Ishikawa (cell line): ENCODE measurements around the gene PDSS2.

Experiments
- CEBPB ChIP-seq: IDR thresholded peaks from 2 replicates; pipeline ENCODE4 v1.6.1; 2012
- CREB1 ChIP-seq: IDR thresholded peaks from 2 replicates; pipeline ENCODE4 v1.6.1; 2012; ENCODE audit warnings: low read depth
- EGR1 ChIP-seq: IDR thresholded peaks from 2 replicates; pipeline ENCODE4 v1.6.1; 2012
- EP300 ChIP-seq: IDR thresholded peaks from 2 replicates; pipeline ENCODE4 v1.6.1; 2012; ENCODE audit warnings: borderline replicate concordance
- FOXM1 ChIP-seq: IDR thresholded peaks from 2 replicates; pipeline ENCODE4 v1.6.1; 2012; ENCODE audit warnings: low read depth, borderline replicate concordance
- NFIC ChIP-seq: IDR thresholded peaks from 2 replicates; pipeline ENCODE4 v1.6.1; 2012
- RAD21 ChIP-seq: IDR thresholded peaks from 2 replicates; pipeline ENCODE4 v1.6.1; 2012; ENCODE audit warnings: low read depth
- REST ChIP-seq: IDR thresholded peaks from 2 replicates; pipeline ENCODE4 v1.6.1; 2012; ENCODE audit warnings: low read depth, mild to moderate bottlenecking
- TAF1 ChIP-seq: IDR thresholded peaks from 2 replicates; pipeline ENCODE4 v1.6.1; 2012; ENCODE audit warnings: low read depth, mild to moderate bottlenecking
- TCF12 ChIP-seq: IDR thresholded peaks from 2 replicates; pipeline ENCODE4 v1.6.1; 2012; ENCODE audit warnings: low read depth
- TEAD4 ChIP-seq: IDR thresholded peaks from 2 replicates; pipeline ENCODE4 v1.6.1; 2012
- YY1 ChIP-seq: IDR thresholded peaks from 2 replicates; pipeline ENCODE4 v1.6.1; 2012; ENCODE audit warnings: low read depth
- ZBTB7A ChIP-seq: IDR thresholded peaks from 2 replicates; pipeline ENCODE4 v1.6.1; 2012; ENCODE audit warnings: low read depth
- TF ChIP-seq, protein P1 (sequence below): IDR thresholded peaks from 2 replicates; pipeline ENCODE4 v1.6.1; 2012
- TF ChIP-seq, protein P2 (sequence below): IDR thresholded peaks from 2 replicates; pipeline ENCODE4 v1.6.1; 2012

PDSS2 gene

DNA sequence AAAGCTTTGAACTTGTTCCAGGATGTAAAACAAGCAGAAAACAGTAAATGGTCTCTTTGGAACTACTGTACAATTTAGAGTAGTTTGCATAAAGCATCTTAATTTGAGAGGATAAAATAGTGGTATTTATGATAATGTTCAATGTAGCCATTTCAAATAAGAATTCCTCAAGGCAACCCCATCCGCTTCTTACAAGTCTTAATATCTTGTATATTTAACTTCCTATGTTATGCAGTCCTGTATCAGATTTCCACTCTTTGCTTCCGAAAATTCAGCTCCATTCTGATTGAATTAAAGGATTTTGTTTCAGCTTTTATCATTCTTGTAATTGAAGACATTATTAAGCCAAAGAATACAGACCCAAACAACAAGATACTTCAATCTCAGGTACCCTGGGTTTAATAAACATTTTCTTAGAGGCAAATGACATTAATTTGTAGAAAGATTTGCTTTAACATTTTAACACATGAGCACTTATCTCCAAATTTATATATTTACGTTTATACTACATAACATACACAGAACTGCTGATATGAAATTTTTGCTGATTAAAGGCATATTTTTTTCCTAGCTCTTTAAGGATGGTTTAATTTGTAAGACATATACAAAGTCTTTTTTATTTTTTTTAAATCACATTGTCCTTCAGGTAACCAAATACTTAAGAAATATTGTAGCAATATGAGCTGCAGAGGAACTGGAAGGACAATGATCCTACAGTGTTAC lies 213.0 kb downstream of the PDSS2 start:
- TF ChIP-seq TAF1 (no peak), YY1 (no peak), EGR1 (no peak), REST (no peak), ZBTB7A (no peak), CEBPB (no peak), TEAD4 (no peak), CREB1 (no peak), FOXM1 (no peak), EP300 (no peak), NFIC (no peak), RAD21 (no peak), TCF12 (no peak)
- TF ChIP-seq, protein P1, sequence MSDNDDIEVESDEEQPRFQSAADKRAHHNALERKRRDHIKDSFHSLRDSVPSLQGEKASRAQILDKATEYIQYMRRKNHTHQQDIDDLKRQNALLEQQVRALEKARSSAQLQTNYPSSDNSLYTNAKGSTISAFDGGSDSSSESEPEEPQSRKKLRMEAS: no peak
- TF ChIP-seq, protein P2, sequence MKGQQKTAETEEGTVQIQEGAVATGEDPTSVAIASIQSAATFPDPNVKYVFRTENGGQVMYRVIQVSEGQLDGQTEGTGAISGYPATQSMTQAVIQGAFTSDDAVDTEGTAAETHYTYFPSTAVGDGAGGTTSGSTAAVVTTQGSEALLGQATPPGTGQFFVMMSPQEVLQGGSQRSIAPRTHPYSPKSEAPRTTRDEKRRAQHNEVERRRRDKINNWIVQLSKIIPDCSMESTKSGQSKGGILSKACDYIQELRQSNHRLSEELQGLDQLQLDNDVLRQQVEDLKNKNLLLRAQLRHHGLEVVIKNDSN: no peak

DNA sequence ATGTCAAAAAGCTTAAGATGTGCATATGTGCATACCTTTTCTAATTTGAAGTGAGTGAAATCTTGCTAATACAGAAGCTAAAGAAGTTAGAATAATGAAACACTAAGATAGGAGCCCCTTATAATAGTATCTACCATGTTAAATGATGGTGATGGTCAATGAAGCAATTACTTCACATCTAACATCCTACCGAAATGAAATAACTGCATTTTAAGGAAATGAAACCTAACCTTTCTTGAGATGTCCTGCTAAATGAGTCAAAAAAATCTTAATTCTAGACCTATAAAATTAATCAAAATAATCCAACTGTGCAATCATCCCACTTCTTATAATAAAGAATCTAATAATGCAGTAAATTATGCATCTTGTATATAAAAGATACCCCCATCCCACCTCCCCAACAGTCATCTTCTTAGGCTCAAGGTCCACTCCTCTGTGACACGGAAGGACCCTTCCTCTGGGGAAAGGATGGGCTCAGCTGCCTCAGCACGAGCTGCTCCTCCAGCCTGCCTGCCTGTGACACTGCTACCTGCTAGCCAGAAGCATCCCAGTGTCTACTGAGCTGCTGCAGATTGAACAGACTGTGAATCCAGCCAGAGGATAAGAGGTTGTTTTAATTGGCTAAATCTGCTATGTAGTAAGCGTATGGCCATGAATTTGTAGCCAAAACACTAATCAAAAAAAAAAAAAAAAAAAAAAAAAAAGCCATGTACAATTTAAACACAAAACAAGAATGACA lies 214.5 kb downstream of the PDSS2 start:
- no peak for TF ChIP-seq REST

- TF ChIP-seq YY1 (no peak), TEAD4 (no peak), NFIC (peak; percentile 15; the same call in 1 of the 2 replicates), FOXM1 (no peak)
- TF ChIP-seq, protein P2: no peak
These were observed 215.2 kb downstream of the PDSS2 start for GRCh38 chr6:107244082-107244741.

DNA sequence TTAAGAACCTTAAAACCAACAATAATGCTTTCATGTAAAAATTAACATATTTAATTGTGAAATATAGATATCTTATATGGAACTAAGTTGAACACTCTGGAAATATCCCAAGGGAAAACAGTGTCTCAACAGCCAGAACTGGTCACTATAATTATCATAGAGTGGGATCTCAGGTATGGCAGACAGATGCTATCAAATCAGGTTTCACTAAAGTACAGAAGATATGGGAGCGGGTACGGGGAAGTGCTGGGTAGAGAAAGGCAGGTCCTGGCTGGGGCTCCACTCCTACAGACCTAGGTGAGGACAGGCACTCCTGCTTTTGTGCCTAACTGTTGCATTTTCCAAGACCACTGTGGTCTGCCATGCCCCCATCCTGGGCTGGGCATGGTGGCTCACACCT lies 215.9 kb downstream of the PDSS2 start:
- TF ChIP-seq, protein P1: no peak
- no peak for TF ChIP-seq FOXM1

- TF ChIP-seq ZBTB7A: no peak
- no peak for TF ChIP-seq EGR1
- TF ChIP-seq CREB1: no peak
- TF ChIP-seq CEBPB: no peak
- TF ChIP-seq RAD21: no peak
These were observed 221.2 kb downstream of the PDSS2 start for GRCh38 chr6:107237992-107238660.

DNA sequence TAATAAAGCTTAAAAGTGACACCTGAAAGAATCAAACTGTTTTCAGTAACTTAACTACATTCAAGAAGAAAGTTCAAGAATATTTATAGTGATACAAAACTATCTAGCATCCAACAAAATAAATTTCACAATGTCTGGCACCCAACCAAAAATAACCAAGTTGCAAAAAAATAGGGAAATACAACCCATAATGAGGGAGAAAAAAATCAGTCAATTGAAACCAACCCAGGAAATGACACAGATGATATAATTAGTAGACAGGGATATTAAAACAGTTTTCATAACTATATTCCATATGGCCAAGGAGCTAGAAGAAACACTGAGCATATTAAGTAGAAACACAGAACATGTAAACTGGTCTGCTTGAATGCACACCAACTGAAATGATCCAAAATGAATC lies 223.9 kb downstream of the PDSS2 start:
- TF ChIP-seq EGR1: no peak
- TF ChIP-seq TCF12: no peak
